SHP77 treated with DMSO at 0.1 percent for 48 hours (cell line): ENCODE results near the gene CEP72.

Experiments
- DNase-seq: peaks from one replicate; lab custom pipeline; 2025; lab: John Stamatoyannopoulos, UW

Gene CEP72

GRCh38 chr5:658103-658502 is 46.0 kb downstream of the CEP72 start:
- no peak for DNase-seq

GRCh38 chr5:659496-660263 is 47.5 kb downstream of the CEP72 start:
- DNase-seq: no peak

GRCh38 chr5:660491-661030 is 48.4 kb downstream of the CEP72 start:
- no peak for DNase-seq

GRCh38 chr5:661891-662750 is 50.0 kb downstream of the CEP72 start:
- DNase-seq: no peak

- no peak for DNase-seq
Observed at GRCh38 chr5:662751-663435, 50.8 kb downstream of the CEP72 start.

- DNase-seq: no peak
Observed at GRCh38 chr5:663436-664342, 51.5 kb downstream of the CEP72 start.

- DNase-seq: no peak
Observed at GRCh38 chr5:664343-664993, 52.3 kb downstream of the CEP72 start.

GRCh38 chr5:664994-665360 is 52.8 kb downstream of the CEP72 start:
- no peak for DNase-seq

GRCh38 chr5:665541-665955 is 53.4 kb downstream of the CEP72 start:
- no peak for DNase-seq

- DNase-seq: no peak
Observed at GRCh38 chr5:665956-666711, 54.0 kb downstream of the CEP72 start.

GRCh38 chr5:666816-667498 is 54.8 kb downstream of the CEP72 start:
- DNase-seq: no peak

- DNase-seq: no peak
Observed at GRCh38 chr5:668283-668995, 56.3 kb downstream of the CEP72 start.

- DNase-seq: no peak
Observed at GRCh38 chr5:669111-669841, 57.1 kb downstream of the CEP72 start.

- no peak for DNase-seq
Observed at GRCh38 chr5:669842-670395, 57.8 kb downstream of the CEP72 start.

- no peak for DNase-seq
Observed at GRCh38 chr5:670396-671270, 58.5 kb downstream of the CEP72 start.

GRCh38 chr5:671459-672328 is 59.6 kb downstream of the CEP72 start:
- DNase-seq: no peak
